ENCODE measurements around the gene RRP1B.

DNA sequence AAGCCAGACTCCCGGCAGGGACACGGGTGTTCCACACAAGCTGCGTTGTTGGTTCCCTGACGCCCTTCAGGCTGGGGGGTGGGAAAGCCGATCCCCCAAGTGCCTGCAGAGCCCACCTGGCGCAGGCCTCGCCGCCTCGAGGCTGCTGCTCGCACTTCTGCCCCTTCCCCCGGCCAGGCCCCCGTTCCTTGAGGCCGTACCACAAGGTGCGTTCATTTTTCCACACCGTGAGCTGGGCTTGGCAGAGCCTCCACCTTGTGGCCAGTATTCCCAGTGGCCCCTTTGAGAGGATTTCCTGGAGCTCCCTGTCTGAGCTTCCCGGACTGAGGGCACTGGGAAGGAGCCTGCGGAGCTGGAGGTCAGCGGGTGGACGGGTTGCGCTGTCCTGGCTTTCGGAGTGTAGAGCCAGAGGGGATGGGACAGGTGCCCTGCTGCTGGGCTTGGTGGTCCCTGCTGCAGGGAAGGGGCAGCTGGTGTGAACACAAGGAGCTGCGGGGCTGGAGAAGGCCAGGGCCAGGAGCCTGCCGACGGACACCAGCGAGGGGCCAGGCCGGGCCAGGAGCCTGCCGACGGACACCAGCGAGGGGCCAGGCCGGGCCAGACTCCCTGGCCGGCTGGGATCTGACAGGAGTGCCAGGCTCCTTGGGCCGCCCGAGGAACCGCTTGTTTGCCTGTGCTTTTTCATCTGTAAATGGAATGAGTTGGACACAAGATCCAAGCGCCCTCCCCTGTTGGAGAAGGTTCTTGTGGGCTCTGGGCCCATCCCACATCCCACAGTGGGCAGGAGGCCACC, 78.0 kb downstream of the RRP1B start:
- TF ChIP-seq CTCF (IDR thresholded peaks at IDR 0.05): no peak
- no peak for TF ChIP-seq POLR2A (IDR thresholded peaks at IDR 0.05)
